ENCODE measurements around the gene ELOVL5.
"Not testable (repeated sequence)": the region's sequence is repeated elsewhere in the genome, so short reads cannot be mapped to it uniquely, and the experiment has no call there.

The ELOVL5 gene

DNA sequence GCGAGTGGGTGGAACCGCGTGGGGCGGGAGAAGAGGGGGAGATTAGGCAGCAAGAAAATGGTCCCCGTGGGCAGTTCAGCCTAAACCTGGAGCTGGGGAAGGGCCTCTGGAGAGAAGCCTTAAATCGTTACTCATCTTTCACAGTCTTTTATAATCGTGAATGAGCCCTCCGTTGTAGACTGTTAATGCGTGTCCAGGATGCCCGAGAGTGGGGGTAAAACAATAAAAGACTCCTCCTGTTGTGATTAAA, 11.0 kb upstream of the ELOVL5 start:
- in situ Hi-C loops (cut with HindIII; ENCODE audit: low sequenced_read_pairs) = no loop called here

DNA sequence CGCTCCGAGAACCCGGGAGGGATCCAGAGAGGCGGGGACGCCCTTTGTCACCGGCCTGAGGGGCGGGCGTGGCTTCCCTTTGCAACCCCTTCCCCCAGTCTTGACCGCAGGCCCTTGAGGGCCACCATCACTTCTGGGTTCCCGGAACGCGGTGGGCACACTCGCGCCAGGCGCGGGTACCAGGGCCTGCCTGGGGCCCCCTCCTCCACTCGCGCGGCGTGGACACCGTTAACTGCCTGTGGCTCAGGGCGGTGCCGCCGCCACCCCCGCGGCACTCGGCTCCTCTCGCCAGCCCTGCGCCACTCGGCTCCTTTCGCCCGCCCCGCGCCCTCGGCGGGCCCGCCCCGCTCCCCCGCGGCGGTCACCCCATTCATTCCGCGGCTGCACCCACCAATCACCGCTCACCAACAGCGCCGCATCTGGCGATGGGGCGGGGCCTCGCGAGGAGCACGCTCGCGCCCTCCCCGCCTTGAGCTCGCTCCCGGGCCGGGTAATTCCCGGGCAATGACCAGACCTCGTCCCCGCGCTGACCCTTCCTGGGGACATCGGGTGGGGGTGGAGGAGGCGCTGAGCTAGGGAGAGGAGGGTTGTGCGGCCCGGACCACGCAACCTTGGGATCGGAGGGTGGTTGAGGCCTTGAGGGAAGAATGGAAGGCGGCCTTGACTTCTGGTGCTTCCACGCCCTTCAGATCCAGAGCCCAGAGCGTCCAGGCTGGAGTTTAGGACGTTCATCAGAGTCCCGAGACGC, 10.5 kb upstream of the ELOVL5 start:
- in situ Hi-C loops (cut with HindIII; ENCODE audit: low sequenced_read_pairs) = no loop called here

DNA sequence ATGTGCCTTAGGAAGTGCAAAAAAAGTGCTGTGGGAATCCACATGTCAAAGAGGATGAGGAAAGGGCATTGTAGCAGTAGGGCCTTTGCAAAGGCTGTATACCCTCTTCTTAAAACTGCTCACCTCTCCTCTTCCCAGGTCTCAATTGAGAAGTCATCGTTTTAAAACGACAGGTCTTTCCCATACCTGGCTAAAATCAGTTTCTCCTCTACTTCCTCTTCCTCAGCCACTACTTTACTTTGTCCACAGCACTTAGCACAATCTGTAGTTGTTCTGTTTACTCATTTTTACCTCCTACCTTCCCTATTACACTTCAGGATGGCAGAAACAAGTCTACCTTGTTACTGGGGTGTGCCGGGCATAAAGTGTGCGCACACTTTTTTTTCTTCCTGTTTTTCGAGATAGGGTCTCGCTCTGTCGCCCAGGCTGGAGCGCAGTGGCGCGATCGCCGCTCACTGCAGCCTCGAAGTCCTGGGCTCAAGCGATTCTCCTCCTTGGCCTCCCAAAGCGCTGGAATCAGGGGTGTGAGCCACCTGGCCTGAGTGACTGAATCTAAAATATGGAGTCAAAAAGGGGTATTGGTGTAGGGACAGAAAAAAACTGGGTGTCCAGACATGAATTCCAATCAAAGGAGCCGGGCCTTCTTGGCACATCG, 9.8 kb upstream of the ELOVL5 start:
- in situ Hi-C loops (cut with HindIII; ENCODE audit: low sequenced_read_pairs) = no loop called here

DNA sequence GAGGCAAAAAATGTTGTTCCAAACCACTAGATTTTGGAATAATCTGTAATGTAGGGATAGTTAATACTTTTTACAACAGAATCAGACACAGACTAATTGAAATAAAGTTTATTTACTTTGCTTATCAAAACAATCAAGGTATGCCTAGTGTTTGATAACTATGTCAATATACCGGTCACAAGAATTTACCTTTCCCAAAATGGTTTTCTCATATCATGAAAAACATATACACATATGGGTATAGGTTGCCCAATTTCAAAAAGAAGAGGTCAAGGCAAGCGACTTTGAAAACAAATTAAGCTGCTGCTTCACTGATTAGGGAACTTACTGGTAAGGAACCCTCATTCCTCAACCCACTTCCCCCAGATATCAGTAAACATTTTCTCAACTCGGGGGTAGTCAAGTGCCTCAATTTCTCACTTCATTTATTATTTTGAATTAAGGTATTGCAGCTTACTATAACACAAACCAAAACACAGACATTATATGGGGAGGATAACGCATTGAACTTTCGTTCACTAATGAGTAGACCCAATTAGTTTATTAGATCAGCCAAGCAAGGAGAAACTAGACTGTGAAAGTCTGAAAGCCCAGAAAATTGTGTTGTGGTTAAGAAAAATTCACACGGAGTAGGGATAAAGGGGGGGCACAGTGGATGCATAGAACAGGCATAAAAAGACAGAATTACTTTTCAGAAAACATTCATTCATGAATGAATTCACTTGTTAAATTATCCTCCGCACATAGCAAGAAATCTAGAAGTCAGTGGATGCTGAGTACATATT, 9.0 kb upstream of the ELOVL5 start:
- in situ Hi-C loops (cut with HindIII; ENCODE audit: low sequenced_read_pairs) = no loop called here

- in situ Hi-C loops (cut with HindIII; ENCODE audit: low sequenced_read_pairs) = no loop called here
These were observed 4.9 kb upstream of the ELOVL5 start for GRCh38 chr6:53353624-53354023.

GRCh38 chr6:53352360-53352759, 3.6 kb upstream of the ELOVL5 start:
- in situ Hi-C loops (cut with HindIII; ENCODE audit: low sequenced_read_pairs) = no loop called here

GRCh38 chr6:53349209-53349693, 501 bp upstream of the ELOVL5 start:
- in situ Hi-C loops (cut with HindIII; ENCODE audit: low sequenced_read_pairs) = no loop called here

DNA sequence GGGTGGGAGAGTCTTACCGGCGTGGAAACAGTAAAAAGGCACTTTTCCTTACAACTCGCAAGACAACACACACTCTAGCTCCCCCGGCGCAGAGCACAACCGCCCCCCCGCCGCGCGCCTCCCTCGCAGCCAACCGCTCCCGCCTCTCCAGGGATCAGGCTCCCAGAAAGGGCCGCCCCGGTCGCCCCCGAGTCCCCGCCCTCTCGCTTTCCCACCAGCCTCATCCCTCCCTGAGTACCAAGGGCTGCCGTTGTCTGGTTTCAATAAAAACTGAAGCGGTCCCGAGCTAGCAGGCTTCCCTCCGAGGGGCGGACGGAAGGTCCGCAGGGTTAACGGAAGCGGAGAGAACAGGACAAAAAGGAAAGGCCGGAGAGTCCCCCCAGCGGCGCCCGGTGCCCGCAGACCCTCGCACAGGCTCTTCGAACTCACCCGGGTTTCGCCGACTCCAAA, 804 bp downstream of the ELOVL5 start:
- in situ Hi-C loops (cut with HindIII; ENCODE audit: low sequenced_read_pairs) = no loop called here

DNA sequence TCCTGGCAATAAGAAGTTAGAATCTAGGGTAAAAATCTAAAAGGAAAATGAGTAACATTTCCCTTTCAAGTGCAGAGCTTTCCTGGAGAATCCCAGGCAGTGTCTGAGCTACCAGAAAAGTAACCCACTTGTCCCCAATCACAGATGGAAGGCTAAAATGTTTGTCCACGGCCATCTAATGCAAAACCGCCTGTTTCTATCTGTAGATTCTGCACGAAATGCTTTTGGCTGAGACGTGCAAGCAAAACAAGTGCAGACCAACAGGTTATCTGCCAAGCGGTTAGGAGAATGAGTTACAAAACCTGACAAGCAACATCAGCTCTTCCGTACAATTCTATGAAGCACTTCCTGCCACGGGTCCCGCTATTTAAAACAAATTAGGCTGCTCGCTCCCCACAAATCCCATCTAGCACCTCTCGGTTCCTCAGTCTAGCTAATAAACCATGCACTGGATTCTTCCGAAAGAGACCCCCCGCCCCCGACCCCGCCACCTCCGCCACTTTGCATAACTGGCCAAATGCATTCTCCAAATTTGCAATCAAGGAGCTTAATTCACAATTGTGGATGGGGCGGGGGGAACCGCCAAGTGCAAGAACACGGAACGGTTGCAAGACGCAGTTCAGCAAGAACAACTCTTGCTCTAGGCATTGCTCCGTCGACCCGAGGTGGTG, 1.4 kb downstream of the ELOVL5 start:
- in situ Hi-C loops (cut with HindIII; ENCODE audit: low sequenced_read_pairs) = no loop called here

GRCh38 chr6:53346049-53346448, 2.7 kb downstream of the ELOVL5 start:
- in situ Hi-C loops (cut with HindIII; ENCODE audit: low sequenced_read_pairs) = not testable (repeated sequence)

DNA sequence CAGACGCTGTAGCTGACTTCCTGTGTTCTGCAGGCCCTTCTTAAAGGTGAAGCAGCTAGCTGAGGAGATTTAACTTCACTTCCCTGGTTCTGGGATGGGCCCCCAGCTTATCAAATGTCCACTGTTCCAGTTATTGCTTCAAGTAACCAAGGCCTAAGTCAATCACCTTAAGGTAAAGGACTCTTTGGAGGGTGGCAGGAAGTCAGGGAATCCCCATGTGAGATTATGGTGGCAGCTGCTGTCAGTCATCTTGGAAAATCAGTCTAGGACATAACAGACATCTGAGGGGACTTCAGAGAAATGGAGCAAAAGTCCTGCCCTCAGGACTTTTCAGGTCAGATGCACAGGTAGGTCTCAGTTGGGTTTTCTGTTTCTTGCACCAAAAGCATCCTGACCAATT, 3.8 kb downstream of the ELOVL5 start:
- in situ Hi-C loops (cut with HindIII; ENCODE audit: low sequenced_read_pairs) = no loop called here

DNA sequence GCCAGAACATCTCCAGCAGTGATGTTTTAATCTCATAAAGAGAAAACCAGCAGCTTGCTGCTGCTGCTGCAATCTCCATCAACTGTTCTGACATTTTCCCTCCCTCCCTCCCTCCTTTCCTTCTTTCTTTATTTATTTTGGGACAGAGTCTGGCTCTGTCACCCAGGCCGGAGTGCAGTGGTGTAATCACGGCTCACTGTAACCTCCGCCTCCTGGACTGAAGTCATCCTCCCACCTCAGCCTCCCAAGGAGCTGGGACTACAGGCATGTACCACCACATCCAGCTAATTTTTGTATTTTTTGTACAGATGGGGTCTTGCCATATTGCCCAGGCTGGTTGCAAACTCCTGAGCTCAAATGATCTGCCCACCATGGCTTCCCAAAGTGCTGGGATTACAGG, 5.7 kb downstream of the ELOVL5 start:
- in situ Hi-C loops (cut with HindIII; ENCODE audit: low sequenced_read_pairs) = no loop called here

DNA sequence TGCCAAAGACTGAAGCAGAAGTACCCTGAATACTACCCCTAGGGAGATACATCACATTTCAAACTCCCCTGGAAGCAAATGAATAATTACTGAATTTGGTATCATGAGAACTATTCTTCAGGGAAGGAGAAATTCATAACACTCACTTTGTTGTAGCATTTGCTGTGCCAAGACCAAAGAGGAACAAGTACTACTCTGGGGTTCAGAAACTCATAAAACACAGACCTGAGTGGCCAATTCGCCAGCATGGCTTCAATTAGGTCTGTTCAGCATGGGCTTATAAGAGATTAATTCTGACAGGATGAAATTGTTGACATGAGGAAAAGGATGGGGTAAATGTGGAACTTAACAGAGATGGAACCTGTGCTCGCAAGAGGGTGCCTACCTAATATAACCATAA, 6.5 kb downstream of the ELOVL5 start:
- in situ Hi-C loops (cut with HindIII; ENCODE audit: low sequenced_read_pairs) = no loop called here

- in situ Hi-C loops (cut with HindIII; ENCODE audit: low sequenced_read_pairs) = no loop called here
These were observed 8.2 kb downstream of the ELOVL5 start for GRCh38 chr6:53340536-53340935.

DNA sequence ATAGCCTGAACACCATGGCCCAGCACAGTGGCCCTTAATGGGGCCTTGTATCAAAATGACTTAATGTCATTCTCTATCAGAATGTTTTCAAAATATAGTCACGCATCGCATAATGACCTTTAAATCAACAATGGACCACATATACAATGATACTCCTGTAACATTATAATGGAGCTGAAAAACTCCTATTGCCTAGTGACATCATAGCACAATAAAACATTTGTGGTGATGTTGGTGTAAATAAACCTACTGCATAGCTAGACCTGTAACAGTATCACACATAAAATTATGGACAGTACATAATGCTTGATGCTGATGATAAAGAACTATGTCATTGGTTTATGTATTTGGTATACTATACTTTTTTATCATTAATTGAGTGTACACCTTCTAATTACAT, 9.3 kb downstream of the ELOVL5 start:
- in situ Hi-C loops (cut with HindIII; ENCODE audit: low sequenced_read_pairs) = no loop called here

DNA sequence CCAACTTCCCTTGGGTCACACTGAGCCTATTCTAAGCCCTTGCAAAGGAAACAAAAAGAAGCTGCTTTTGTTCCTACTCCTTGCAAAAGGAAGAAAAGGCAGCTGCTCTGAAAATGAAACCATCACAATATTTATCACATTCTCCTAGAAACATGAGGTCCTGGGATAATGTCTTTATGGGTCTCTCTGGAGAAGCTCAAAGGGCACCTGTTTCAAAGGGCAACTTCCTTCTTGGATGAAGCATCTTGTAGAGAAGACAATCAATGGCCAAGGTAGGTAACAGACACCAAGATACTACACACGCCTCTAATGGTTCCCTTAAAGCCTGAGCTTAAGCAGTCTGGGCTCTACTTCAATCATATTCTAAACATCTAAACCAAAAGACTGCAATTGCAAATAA, 10.4 kb downstream of the ELOVL5 start:
- in situ Hi-C loops (cut with HindIII; ENCODE audit: low sequenced_read_pairs) = no loop called here

DNA sequence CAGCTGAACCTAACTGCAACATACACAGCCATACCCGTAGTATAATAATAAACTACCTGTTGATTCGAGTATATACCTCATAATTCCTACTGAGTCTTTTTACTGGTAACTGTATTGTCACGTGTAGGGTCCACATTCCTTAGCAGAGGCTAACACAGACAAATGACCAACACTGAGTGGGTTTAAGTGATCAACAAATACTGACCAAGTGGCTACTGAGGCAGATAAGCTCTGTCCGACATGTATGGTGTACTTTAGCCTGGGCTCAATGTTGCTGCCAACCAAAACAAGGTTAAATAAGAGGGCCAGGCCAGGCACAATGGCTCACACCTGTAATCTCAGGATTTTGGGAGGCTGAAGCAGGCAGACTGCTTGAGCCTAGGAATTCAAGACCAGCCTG, 12.7 kb downstream of the ELOVL5 start:
- in situ Hi-C loops (cut with HindIII; ENCODE audit: low sequenced_read_pairs) = no loop called here

DNA sequence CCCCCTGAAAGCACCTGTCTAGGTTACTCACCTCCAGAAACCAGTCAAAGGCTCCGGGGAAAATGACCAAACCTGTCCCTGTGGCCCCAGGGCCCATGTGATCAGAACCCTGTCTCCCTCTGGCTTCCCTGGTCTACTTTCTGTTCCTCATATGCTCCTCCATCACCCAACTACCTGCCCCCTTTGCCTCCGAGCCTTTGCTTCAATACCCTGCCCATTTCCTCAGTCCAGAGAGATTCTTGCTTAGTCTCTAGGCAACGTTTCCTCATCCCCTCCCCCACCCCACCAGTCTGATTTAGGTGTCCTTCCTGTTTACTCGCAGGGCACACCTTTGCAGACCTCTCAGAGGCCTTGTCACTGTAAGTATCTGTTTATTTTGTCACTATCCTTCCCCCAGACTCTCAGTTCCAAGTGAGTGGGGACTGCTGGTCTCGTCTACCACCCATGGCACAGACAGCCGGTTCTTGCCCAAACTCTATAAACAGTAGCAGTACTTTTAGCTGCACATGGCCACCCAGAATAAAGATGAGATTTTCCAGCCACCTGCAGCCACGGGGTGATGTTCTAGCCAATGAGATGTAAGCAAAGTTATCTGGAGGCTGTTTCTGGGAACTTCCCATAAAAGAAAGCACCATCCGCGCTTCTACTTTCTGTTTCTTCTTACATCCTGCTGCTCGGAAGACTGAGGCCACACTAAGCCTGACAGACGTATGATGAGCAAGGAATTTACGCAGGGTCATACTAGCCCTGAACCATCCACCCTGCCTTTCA, 13.3 kb downstream of the ELOVL5 start:
- in situ Hi-C loops (cut with HindIII; ENCODE audit: low sequenced_read_pairs) = no loop called here

DNA sequence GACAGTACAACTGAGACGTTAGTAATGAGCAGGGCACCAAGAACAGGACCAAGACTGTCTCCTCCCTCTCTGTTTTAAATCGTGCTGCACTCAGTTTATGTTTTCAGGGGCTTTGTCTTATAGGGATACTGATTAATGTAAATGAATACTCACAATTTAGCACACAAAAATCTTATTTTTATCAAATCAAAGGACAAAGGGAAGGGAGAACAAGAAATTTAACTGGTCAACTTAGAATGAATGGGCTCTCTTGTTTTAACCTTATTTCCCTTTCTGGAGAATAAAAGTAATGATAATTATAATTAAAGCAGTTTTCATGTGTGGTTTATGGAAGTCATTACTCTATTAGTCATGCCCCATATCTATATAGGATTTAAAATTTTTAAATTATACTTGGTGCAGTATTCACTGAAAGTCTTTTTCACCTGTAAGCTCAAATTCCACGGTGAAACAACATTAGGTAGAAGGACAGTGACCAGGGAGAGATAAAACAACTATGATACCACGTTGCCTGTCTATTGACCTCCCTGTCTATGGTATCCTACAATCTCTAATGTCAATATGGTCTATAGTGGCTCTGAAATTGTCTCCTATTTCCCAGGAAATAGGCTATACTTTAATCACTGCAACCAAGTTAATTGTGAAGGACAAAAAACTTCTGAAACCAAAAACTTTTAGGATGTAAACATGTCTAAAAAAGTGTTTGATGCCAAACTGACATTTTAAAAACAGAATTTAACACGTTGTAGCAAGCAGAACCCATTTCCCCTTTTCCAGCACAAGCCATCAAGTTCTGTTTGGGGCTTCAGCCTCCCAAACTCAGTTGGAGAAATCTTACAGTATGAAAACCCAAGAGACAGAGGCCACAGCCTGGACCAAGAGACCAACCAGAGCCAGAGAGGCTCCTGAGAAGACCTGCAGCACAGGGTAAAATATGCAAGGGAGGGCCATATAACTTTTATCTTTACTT, 15.0 kb downstream of the ELOVL5 start:
- in situ Hi-C loops (cut with HindIII; ENCODE audit: low sequenced_read_pairs) = no loop called here

GRCh38 chr6:53331678-53332077, 17.1 kb downstream of the ELOVL5 start:
- in situ Hi-C loops (cut with HindIII; ENCODE audit: low sequenced_read_pairs) = no loop called here

Measured in endothelial cell of hepatic sinusoid (primary cell).